SW480 (cell line): ENCODE measurements around the gene YTHDF1.
A peak's percentile ranks its signal among the peaks of the same experiment; 100 is the strongest.

Experiments
- DNase-seq: peaks from one replicate; pipeline ENCODE4 v3.0.0-alpha.2; 2016; ENCODE audit warnings: low spot score

Gene YTHDF1

GRCh38 chr20:63208346-63208909, 7.5 kb downstream of the YTHDF1 start:
- no peak for DNase-seq

- DNase-seq: no peak
Measured at GRCh38 chr20:63206878-63207277, 9.1 kb downstream of the YTHDF1 start.

GRCh38 chr20:63205896-63206295, 10.0 kb downstream of the YTHDF1 start:
- DNase-seq: no peak

GRCh38 chr20:63204362-63204761, 11.6 kb downstream of the YTHDF1 start:
- DNase-seq: no peak

- no peak for DNase-seq
Measured at GRCh38 chr20:63202811-63203526, 13.0 kb downstream of the YTHDF1 start.

- DNase-seq: no peak
Measured at GRCh38 chr20:63202021-63202420, 13.9 kb downstream of the YTHDF1 start.

- no peak for DNase-seq
Measured at GRCh38 chr20:63198606-63199005, 17.3 kb downstream of the YTHDF1 start.

GRCh38 chr20:63196768-63197470, 19.0 kb downstream of the YTHDF1 start:
- peak; percentile 46 for DNase-seq

GRCh38 chr20:63194797-63195173, 21.1 kb downstream of the YTHDF1 start:
- no peak for DNase-seq

- no peak for DNase-seq
Measured at GRCh38 chr20:63194007-63194796, 21.7 kb downstream of the YTHDF1 start.

GRCh38 chr20:63192721-63193120, 23.2 kb downstream of the YTHDF1 start:
- no peak for DNase-seq

- DNase-seq: peak; percentile 74
Measured at GRCh38 chr20:63191400-63191799, 24.5 kb downstream of the YTHDF1 start.

GRCh38 chr20:63190828-63191227, 25.1 kb downstream of the YTHDF1 start:
- no peak for DNase-seq

GRCh38 chr20:63189846-63190559, 25.9 kb downstream of the YTHDF1 start:
- DNase-seq: no peak

GRCh38 chr20:63189322-63189642, 26.6 kb downstream of the YTHDF1 start:
- DNase-seq: no peak

- DNase-seq: no peak
Measured at GRCh38 chr20:63188641-63189321, 27.1 kb downstream of the YTHDF1 start.

GRCh38 chr20:63188159-63188442, 27.8 kb downstream of the YTHDF1 start:
- no peak for DNase-seq

- no peak for DNase-seq
Measured at GRCh38 chr20:63187338-63188158, 28.4 kb downstream of the YTHDF1 start.

GRCh38 chr20:63186528-63187316, 29.2 kb downstream of the YTHDF1 start:
- peak; percentile 52 for DNase-seq

GRCh38 chr20:63186084-63186483, 29.8 kb downstream of the YTHDF1 start:
- no peak for DNase-seq
